Fibroblast of lung (primary cell): ENCODE data around the gene VPS25.

Experiments used
- EZH2 ChIP-seq: IDR thresholded peaks from 2 replicates; pipeline ENCODE4 v1.5.1; 2012; ENCODE audit warnings: low read length, control low read depth, mild to moderate bottlenecking; ENCODE audit errors: missing control alignments
- TF ChIP-seq, protein P1 (sequence below), 2 donors: IDR thresholded peaks in 1 of 2; conservative IDR thresholded peaks in 1 of 2; 1 replicate in 1 of 2; 2 replicates in 1 of 2; pipeline ENCODE4 v1.5.1; 2011 to 2012; ENCODE audit warnings: low read length in 2 of 2, control low read depth in 1 of 2, inconsistent platforms in 1 of 2, low read depth in 1 of 2, mild to moderate bottlenecking in 1 of 2

DNA sequence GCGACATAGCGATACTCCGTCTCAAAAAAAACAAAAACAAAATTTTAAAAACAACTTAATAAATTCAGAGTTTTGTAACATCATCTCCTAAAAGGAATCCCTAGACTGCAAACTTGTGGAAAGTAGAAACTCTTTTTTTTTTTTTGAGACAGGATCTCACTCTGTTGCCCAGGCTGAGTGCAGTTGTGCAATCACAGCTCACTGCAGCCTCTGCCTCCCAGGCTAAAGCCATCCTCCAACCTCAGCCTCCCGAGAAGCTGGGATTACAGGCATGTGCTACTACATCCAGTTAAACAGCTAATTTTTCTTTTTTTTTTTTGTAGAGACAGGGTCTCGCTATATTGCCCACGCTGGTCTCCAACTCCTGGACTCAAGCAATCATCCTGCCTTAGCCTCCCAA is 48.1 kb upstream of the VPS25 start:
- TF ChIP-seq, protein P1, sequence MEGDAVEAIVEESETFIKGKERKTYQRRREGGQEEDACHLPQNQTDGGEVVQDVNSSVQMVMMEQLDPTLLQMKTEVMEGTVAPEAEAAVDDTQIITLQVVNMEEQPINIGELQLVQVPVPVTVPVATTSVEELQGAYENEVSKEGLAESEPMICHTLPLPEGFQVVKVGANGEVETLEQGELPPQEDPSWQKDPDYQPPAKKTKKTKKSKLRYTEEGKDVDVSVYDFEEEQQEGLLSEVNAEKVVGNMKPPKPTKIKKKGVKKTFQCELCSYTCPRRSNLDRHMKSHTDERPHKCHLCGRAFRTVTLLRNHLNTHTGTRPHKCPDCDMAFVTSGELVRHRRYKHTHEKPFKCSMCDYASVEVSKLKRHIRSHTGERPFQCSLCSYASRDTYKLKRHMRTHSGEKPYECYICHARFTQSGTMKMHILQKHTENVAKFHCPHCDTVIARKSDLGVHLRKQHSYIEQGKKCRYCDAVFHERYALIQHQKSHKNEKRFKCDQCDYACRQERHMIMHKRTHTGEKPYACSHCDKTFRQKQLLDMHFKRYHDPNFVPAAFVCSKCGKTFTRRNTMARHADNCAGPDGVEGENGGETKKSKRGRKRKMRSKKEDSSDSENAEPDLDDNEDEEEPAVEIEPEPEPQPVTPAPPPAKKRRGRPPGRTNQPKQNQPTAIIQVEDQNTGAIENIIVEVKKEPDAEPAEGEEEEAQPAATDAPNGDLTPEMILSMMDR (conservative IDR thresholded peaks at IDR 0.05 in 1 of 2, IDR thresholded peaks at IDR 0.05 in 1 of 2; ENCODE audit: low read depth in 1 of 2, low read length in 2 of 2) = no peak
- no peak for TF ChIP-seq EZH2
